ENCODE measurements around the gene FNTB. TPM values are rescaled to one million over a fixed set of nuclear protein-coding genes. Genes with fewer than 3 reads are reported as not detected.

FNTB gene
- total and polyA plus RNA-seq, 2 of the 13 experiments (the other 11 are each of a cell fraction or from before 2014, with no cell fraction given) = 23.6 to 28.5 TPM

- no peak for TF ChIP-seq ZKSCAN8 (CRISPR knock-in tag; IDR thresholded peaks at IDR 0.05; ENCODE audit: borderline replicate concordance)
- TF ChIP-seq MED8 (CRISPR knock-in tag; IDR thresholded peaks at IDR 0.05; ENCODE audit: insufficient replicate concordance) = no peak
- peak; percentile 34; the same call in 1 of the 2 replicates for TF ChIP-seq HOXA3 (CRISPR knock-in tag; IDR thresholded peaks at IDR 0.05)
- TF ChIP-seq RNF219 (CRISPR knock-in tag; IDR thresholded peaks at IDR 0.05) = no peak
- TF ChIP-seq TEAD3 (CRISPR knock-in tag; optimal IDR thresholded peaks at IDR 0.05; ENCODE audit: borderline replicate concordance) = no peak
- no peak for TF ChIP-seq ZNF577 (CRISPR knock-in tag; IDR thresholded peaks at IDR 0.05; ENCODE audit: borderline replicate concordance, low read depth)
- TF ChIP-seq MXD1 (CRISPR knock-in tag; IDR thresholded peaks at IDR 0.05) = peak; percentile 94
- TF ChIP-seq ASH2L (IDR thresholded peaks at IDR 0.05; ENCODE audit: insufficient read length, low read depth, low read length) = peak; percentile 68
- no peak for TF ChIP-seq TCF7 (IDR thresholded peaks at IDR 0.05; ENCODE audit: low read depth)
- TF ChIP-seq ZNF616 (CRISPR knock-in tag; IDR thresholded peaks at IDR 0.05; ENCODE audit: low read depth) = no peak
- TF ChIP-seq TEF (CRISPR knock-in tag; IDR thresholded peaks at IDR 0.05) = no peak
- TF ChIP-seq DPF2 (CRISPR knock-in tag; IDR thresholded peaks at IDR 0.05; ENCODE audit: borderline replicate concordance, low read depth) = no peak
- no peak for TF ChIP-seq DRAP1 (CRISPR knock-in tag; IDR thresholded peaks at IDR 0.05)
- TF ChIP-seq AHR (CRISPR knock-in tag; IDR thresholded peaks at IDR 0.05) = 0 out of 2 replicates have a peak, but pooled peaks have one; percentile 21
- no peak for TF ChIP-seq STAG1 (CRISPR knock-in tag; IDR thresholded peaks at IDR 0.05)
- TF ChIP-seq SP1 (IDR thresholded peaks at IDR 0.05) = no peak
- TF ChIP-seq SP1 (CRISPR knock-in tag; IDR thresholded peaks at IDR 0.05) = no peak
- peak; percentile 87 for TF ChIP-seq MAZ (IDR thresholded peaks at IDR 0.05; ENCODE audit: borderline replicate concordance, low read depth, low read length)
- peak; percentile 30; the same call in 1 of the 2 replicates for TF ChIP-seq MAZ (CRISPR knock-in tag; IDR thresholded peaks at IDR 0.05; ENCODE audit: low read depth)
- TF ChIP-seq ATF2 (CRISPR knock-in tag; IDR thresholded peaks at IDR 0.05) = no peak
- TF ChIP-seq KAT7 (CRISPR knock-in tag; IDR thresholded peaks at IDR 0.05; ENCODE audit: borderline replicate concordance) = 0 out of 2 replicates have a peak, but pooled peaks have one; percentile 15
- TF ChIP-seq CEBPB (IDR thresholded peaks at IDR 0.05; ENCODE audit: borderline replicate concordance, low read depth, low read length) = no peak
These were observed 115.9 kb downstream of the FNTB start, which contains the start of gene MAX (continued) for GRCh38 chr14:65102441-65103149.
